ENCODE results near the gene KRTAP5-3. TPM values are rescaled to one million over a fixed set of nuclear protein-coding genes. Genes with fewer than 3 reads are reported as not detected.

The KRTAP5-3 gene
- total and polyA plus RNA-seq, 2 of the 8 experiments (the other 6 are each of a cell fraction or from before 2014, with no cell fraction given) = not detected

GRCh38 chr11:1576825-1577224, 31.4 kb downstream of the KRTAP5-3 start (continued):
- TF ChIP-seq CHD7 (IDR thresholded peaks at IDR 0.05; ENCODE audit: insufficient replicate concordance, low read length) = no peak
- TF ChIP-seq RBBP5 (IDR thresholded peaks at IDR 0.05; ENCODE audit: borderline replicate concordance, low read depth, low read length) = no peak

Data from H1 (cell line).